HG02798 (cell line): ENCODE results near the gene SLC22A23.
A peak's percentile ranks its signal among the peaks of the same experiment; 100 is the strongest.

Experiments
- ATAC-seq: cut with Tn5 transposase; IDR thresholded peaks from one replicate; pipeline ENCODE4 v1.9.1; 2021; ENCODE audit warnings: mild to moderate bottlenecking; ENCODE audit not compliant: unreplicated experiment, poor library complexity

SLC22A23 gene

DNA sequence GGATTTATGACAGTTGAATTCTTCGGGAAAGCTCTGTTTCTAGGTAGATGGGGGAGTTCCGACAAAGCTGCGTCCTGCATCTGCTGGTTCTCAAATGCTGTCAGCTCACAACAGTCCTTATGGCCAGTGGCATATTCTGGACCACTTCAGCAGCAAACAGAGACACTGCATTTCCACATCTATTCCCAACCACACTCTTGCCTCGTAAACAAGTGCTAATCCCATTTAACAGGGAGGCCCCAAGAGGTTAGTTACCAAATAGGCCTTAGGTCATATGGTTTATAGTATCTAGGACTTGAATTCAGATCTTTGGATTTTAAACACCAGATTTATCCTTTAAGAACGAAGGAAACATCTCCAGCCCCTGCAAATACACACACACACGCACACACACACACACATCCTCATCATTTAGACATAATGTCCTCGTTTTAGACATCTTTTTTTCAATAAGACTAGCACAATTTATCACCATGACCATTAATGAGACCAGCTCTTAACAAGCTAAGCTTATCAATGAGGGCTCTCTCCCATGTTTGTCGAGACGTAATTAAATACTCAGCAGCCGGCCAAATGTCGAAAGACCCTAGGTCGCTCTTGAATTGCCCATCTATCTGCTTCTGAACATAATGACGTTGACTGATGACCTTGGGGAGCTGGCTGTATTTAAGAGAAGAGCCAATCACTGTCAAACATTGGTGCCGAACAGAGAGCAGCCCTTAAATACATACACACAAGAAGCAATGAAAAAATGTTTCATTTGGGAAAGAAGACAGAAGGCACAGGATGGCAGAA lies 113.6 kb downstream of the SLC22A23 start:
- ATAC-seq = no peak

DNA sequence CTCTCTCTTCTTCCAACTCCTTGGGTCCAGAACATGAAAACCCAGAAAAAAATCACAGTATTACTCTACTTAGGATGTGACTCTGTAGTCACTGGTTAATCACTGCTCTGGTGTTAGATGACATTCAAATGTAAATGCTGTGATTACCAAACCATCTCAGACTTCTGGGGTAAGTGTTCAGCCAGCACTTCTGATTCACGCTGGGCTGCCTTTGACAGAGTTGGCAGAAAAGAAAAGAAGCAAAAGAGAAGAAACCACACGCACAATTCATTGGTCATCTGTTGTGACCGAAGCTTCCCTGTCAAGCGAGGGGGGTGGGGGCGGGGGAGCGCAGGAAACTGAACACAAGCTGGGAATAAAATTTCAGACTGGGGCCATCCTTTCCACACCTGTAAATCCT lies 115.4 kb downstream of the SLC22A23 start:
- ATAC-seq = no peak

DNA sequence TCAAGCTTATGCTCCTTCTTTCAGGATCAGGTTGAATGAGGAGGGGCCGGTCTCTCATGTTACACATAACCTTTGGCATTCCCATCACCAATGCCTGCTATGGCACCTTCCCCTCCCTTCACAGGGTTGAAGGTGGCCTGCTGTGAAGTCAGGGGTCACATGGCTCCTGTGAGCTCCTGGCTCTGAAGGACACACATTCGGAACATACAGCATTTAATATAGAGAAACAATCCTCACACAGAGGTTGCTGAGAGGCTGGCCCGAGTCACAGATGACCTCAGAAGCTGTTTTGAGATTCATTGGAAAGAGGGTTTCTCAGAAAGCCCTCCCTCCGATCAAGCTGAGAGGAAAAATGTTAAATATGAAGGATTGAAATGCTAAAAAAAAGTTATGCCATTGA lies 116.0 kb downstream of the SLC22A23 start:
- no peak for ATAC-seq

DNA sequence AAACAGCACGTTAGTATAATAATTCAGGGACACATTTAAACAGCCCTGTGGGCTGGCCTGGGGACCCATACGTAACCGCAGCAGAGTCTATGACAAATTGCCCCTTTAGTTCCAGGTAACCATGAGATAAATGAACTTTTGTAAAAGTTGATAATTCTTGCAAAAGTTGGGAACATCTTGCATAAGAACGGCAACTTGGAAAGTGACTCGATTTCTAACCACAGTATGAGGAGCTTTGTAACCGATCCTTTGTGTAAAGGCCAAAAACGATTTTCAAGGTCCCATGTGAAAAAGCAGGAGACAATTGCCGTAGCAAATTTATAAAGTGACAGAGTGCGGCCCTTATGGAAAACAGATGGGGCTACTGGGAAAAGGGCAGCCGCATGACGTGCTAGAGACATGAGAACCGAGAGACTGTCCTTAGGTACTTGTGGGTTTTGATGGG lies 116.5 kb downstream of the SLC22A23 start:
- ATAC-seq = no peak

DNA sequence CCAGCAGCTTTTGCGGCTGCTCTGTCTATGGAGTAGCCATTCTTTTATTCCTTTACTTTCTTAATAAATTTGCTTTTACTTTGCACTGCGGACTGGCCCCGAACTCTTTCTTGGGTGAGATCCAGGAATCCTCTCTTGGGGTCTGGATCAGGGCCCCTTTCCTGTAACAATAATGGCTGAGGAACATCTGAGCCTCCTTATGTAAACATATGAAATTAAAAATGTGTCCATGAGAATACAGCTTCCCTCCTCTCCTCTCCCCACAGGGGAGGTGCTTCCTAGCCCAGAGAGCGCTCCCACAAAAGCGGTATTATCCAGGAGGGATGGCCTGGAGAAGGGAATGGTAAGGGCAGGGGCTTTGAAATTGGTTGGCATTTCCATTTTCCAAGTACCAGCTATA lies 117.0 kb downstream of the SLC22A23 start:
- no peak for ATAC-seq

DNA sequence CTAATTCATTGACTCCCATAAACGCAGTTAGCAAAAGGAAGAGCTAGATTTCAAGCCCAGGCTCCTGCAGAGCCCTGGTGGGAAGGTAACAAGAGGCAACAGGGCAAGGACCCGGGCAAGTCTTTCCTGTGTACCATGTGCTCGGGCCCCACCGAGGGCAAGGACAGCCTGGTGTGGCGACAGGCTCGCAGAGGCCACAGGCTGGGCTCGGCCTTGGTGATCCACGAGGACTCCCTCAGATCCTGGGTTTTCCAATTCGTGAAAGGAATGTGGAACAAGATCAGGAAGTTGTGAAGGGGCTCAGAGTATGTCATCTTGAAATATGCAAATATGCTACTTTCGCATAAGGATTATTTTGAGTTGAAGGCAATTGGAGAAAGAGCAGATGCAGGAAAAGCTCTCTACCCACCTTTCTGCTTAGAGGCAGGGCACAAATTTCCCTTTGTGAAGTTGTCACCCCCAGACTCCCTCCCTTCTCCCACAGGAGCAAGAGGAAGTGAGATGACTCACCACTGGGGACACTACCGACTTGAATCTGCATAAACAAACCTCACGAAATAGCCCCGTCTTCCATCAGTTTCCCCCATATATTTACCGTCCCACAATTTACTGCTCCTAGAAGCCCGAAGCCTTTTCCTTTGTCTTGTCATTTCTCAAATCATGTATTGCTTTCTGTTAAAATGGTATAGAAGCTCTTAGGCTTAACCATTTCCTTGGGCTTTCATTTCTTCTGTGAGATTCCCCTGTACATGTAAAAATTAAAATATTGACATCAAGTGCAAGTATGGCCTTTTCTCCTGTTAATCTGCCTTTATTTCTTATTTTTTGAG lies 119.1 kb downstream of the SLC22A23 start:
- ATAC-seq = peak; percentile 36

DNA sequence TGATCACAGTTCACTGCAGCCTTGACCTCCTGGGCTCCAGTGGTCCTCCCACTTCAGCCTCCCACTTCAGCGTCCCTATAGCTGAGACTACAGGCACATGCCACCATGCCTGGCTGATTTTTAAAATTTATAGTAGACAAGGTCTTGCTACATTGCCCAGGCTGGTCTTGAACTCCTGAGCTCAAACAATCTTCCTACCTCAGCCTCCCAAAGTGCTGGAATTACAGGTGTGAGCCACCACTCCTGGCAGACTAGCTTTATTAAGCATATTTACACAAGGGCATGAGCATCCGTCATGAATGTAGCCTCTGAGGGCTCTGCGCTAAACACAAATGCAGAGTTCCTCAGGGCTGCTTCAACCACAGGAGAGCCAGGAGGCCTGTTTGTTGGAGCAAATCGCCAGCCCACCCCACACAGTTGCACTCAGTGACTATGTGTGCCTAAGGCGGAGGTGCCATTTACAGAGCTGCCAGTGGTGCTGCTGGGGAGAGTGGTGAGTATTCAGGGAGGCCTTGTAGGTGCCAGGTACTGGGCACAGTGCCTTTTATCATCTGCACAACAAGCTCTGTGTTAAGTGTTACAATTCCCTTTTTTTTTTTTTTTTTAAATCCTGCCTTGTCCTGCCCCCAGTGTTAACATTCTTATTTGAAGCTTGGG lies 119.9 kb downstream of the SLC22A23 start:
- ATAC-seq = no peak

DNA sequence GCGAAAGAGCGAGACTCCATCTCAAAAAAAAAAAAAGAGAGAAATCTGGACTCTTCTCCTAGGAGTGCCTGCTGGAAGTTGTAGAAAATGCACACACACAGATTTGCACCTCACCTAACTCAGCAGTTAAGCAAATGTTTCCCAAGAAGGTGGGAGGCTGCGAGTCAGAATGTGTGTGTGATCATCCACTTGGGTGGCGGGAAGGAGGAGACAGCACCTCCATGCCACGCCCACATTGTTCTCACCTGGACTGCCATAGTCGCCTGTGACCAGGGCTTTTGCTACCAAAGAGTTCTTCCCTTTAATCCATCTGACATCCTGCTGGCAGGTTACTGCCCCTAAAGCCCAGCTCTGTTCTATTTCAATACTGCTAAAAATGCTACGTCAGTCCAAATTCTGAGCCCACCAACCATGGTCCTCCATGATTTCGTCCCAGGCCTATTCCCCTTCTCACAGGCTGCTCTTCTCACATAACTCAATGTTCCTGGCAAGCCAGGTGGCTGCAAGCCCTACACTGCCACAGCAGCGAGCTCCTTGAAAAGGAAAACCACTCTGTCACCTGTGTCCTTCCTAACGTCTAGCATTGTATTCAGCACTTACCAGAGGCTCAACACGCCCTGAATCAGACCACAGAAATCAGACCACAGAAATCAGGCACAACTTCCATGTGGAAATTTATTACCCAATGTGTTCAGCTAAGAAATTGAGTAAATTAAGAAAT lies 120.6 kb downstream of the SLC22A23 start:
- no peak for ATAC-seq

DNA sequence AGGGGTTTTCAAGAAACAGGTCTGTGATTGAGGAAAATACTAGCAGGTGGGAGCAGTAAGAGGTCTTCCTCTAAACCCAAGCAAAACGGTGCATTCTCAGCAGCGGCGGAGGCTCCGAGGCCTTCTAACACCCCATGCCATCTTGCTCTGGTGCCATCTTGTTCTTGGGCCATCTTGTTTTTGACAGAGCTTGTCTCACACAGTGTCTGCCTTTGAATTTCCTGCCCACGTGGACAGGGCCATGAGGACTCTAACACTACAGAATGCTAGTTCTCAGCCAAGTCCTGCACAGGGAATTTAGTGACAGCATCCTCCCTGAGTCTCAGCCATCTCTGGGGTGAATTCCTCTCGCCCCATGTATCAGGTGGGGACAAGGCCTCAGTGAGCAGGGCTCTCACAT lies 121.7 kb downstream of the SLC22A23 start:
- ATAC-seq = no peak

DNA sequence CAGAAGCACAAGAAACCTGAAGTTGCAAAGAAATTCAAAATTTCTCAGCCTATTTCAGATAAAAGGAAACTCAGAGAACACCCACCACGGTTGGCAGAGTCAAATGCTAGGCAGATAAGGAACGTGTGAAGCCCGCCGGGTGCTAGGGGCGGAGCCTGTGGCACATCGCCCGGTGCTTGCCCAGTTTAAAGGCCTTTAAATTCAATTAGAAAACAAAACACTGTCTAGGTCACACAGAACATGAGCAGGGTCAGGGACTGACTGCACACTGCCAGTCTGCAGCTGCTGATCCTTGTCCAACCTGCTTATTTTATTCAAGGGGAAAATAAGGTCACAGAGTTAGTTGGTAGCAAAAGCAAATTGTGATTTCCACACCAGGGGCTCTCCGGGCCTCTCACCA lies 122.3 kb downstream of the SLC22A23 start:
- no peak for ATAC-seq

DNA sequence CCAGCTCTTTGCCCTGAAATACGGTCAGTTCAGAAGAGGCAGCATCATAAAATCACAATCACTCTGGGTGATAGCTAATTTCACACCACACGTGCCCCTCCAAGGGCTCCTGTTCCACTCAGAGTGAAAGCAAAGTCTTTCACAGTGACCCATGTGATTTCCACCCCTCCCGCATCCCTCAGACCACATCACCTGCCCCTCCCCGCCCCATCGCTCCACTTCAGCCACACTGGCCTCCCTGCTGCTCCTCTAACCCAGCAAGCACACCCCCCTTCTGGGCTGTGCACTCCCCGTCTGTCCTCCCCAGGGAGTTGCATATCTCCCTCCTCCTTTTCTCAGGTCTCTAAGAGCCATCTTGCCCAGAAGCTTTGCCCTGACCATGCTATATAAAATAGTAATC lies 123.6 kb downstream of the SLC22A23 start:
- ATAC-seq = peak; percentile 68

DNA sequence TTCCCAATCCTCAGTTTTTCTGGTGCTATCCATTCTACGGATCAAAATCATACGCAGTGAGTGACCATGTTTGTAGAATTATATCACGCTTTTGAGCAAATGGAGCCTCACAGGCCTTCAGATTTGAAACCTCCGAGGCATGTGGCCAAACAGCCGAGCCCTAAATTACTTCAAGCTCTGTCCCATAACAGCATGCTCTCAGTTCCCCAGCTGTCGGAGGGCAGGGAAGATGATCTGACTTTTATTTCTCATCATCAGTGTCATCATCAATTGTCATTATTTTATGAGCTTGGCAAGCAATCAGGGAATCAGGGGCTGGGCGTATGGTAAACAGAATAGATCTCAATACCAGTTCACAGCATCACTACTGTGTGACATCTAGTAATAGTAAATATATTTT lies 124.9 kb downstream of the SLC22A23 start:
- ATAC-seq = no peak

DNA sequence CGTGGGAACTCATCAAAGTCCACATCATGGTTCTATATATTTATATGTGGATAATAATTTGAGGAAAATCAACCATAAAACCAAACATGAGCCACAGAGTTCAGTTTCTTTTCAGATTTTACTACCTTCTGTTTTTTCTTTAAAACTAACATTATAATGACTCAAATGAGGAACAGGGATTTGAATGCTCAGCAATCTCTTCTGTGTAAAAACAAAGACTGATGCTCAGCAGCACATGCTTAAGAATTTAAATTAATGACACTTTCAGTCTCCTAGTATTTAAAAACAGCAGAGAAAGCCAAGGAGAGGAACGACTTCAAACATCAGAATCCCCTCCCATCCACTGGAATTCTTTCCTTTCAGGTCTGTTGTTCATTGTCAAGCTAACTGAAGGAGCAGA lies 125.4 kb downstream of the SLC22A23 start:
- no peak for ATAC-seq

DNA sequence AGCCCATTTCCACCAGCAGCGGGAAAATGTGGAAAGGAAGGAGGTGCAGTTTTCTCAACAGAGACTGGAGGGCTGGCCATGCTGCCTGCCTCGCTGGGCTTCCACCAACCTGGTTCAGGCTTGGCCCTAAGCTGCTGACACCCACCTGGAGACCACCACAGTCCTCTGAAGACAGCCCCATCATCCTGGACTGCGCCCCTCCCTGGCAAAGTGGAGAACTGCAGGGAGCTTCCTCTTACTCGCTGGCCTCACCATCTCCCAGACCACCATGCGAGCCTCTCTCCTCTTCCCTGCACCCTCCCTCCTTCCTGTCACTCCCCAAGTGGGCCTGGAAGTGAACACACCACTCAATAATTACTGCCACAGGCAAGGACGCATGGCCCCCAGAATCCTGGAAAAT lies 126.7 kb downstream of the SLC22A23 start:
- ATAC-seq = no peak

DNA sequence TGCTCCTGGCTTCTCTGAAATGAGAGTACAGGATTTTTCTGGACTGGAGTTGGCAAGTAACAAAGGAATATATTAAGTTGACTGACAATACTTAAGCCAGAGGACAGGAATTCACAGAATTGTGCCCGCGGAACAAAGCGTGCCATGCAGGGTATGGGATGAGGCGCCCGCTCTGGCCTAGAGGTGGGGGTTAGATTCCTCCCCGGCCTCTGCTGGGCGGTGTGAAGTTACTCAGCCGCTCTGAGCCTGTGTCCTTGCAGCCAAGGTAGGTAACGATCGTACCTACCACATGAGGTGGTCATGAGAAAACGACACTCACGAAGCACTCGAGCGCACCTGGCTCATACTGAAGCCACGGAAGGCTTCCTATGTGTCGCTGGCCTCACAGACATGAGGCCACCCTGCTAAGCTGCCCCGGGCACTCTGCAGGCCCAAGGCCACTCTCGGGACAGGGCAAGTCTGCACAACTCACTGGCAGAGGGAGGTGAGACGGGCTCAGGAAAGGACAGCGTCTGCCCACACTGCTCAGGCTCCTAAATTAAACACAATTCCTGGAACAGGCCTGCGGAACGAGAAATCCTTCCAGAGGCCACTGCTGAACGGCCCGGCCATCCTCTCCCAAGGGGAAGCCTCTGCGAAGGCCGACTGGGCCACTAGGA lies 127.3 kb downstream of the SLC22A23 start:
- no peak for ATAC-seq

DNA sequence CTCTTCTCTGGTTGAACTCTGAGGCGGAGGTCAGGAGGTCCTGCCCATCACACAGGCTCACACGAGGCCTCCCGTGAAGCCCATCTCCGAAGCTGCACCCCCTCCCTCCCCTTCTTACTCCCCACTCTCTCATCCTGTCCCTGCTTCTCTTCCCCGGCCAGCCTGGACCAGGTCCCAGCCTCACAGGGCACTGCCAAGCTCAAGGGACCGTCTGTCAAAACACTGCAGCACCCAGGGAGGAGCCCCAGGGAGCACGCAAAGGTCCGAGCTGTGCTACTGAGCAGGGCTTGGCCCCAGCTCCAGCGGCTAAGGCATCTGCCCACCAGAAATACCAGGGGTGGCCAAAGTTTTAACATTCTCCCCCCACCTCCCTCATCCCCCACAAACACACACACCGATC lies 128.1 kb downstream of the SLC22A23 start:
- ATAC-seq = no peak

DNA sequence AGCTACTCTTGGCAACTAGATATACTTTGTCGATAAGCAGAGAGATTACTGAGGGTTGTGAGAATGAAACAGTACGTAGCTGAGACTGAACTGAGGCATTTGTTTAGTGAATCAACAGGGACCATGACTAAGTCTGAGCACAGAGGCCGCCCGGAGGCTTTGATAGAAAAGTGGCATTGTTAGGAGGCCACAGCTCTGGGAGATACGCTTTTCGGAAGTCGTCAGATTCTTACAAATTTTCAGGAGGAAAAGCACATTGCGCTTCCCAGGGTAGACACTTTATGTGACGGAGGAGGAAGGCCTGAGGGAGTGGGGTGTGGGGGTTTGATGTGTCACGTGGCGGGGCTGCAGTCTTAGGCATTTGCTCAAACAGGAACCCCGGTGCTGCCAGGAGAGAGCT lies 128.7 kb downstream of the SLC22A23 start:
- ATAC-seq = no peak

DNA sequence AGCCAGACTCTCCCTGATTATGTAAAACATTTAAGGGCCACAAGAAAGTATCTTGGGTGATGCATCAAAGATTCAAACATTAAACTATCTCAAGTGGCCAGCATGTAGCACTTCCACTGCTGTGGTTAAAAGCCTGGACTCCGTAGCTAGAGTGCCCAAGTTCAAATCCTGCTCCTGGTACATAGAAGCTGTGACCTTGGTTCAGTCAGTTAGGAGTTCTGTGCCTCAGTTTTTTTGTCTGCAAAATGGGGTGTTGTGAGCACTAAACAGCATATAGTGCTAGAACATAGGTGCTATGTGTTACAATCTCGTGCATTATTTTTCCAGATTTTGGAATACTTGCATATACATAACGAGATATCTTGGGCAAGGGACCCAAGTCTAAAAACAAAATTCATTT lies 129.4 kb downstream of the SLC22A23 start:
- no peak for ATAC-seq

DNA sequence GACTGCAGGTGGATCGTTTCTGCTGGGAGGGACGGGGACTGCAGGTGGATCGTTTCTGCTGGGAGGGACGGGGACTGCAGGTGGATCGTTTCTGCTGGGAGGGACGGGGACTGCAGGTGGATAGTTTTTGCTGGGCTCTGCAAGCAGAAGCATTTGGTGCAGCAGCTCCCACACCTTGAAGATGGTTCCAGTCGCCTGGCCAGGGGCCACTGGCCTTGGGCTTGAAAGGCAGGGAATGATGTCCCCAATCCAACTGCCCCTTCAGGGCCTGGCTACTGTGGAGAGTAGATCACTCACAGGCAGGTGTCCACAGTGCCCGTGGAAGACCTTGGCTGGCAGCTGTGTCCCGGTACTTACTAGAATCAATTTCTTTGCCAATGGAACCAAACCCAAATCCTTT lies 129.9 kb downstream of the SLC22A23 start:
- ATAC-seq = no peak
